PC-3 (cell line): ENCODE results near the gene ATOSA. TPM values are rescaled to one million over a fixed set of nuclear protein-coding genes. Genes with fewer than 3 reads are reported as not detected.

ENCODE experiments used
- ATAC-seq: fragments of 200-7000 bp; cut with Tn5 transposase; 2 replicates; pipeline ENCODE4 v1.9.1; 2020; ENCODE audit warnings: mild to moderate bottlenecking, moderate library complexity
- BruUV-seq: library from RNA; stranded (reverse); fragments of 400-500 nt; replicated peaks from 2 replicates; lab custom pipeline; 2021; lab: Mats Ljungman, UMichigan
- CTCF ChIA-PET: fragments of 300-600 bp; sonication (Branson Sonifier 250); formaldehyde crosslinking; loops from one replicate; lab custom pipeline; 2022; ENCODE audit warnings: antibody characterized with exemption; lab: Charles Lee
- POLR2A ChIA-PET: fragments of 300-600 bp; sonication (Branson Sonifier 250); formaldehyde crosslinking; loops from one replicate; lab custom pipeline; 2022; ENCODE audit warnings: antibody characterized with exemption; ENCODE audit not compliant: unreplicated experiment; lab: Charles Lee
- DNase-seq: peaks from one replicate; pipeline ENCODE4 v3.0.0-alpha.2; 2015
- H2AFZ ChIP-seq: fragments of 300-600 bp; sonication (generic); 2 replicates; pipeline ENCODE4 v1.6.0; 2016; ENCODE audit warnings: antibody characterized with exemption, low read length
- H3F3A ChIP-seq: fragments of 300-600 bp; sonication (generic); one replicate; pipeline ENCODE4 v1.6.0; 2017; ENCODE audit warnings: antibody characterized with exemption, low read length, control low read depth, mild to moderate bottlenecking; ENCODE audit not compliant: unreplicated experiment
- H3K27ac ChIP-seq: fragments of 300-600 bp; sonication (generic); 2 replicates; pipeline ENCODE4 v1.5.1; 2016; ENCODE audit warnings: mild to moderate bottlenecking, low read length
- H3K27me3 ChIP-seq: fragments of 300-600 bp; sonication (generic); 2 replicates; pipeline ENCODE4 v1.6.1; 2016; ENCODE audit warnings: low read length, mixed read lengths
- H3K36me3 ChIP-seq: fragments of 300-600 bp; sonication (generic); 2 replicates; pipeline ENCODE4 v1.6.1; 2016; ENCODE audit warnings: low read depth, mixed run types, low read length, mixed read lengths
- H3K4me1 ChIP-seq: fragments of 300-600 bp; sonication (generic); 2 replicates; pipeline ENCODE4 v1.5.1; 2016; ENCODE audit warnings: low read length; ENCODE audit not compliant: insufficient read depth
- H3K4me2 ChIP-seq: fragments of 300-600 bp; sonication (generic); 2 replicates; pipeline ENCODE4 v1.6.0; 2016; ENCODE audit warnings: low read length
- H3K4me3 ChIP-seq: fragments of 300-600 bp; sonication (generic); 2 replicates; pipeline ENCODE4 v1.5.1; 2016; ENCODE audit warnings: mild to moderate bottlenecking, low read length, mixed read lengths
- H3K79me2 ChIP-seq: fragments of 300-600 bp; sonication (generic); 2 replicates; pipeline ENCODE4 v1.6.1; 2017; ENCODE audit warnings: low read length, mixed read lengths
- H3K9ac ChIP-seq: fragments of 300-600 bp; sonication (generic); 2 replicates; pipeline ENCODE4 v1.6.0; 2016; ENCODE audit warnings: mild to moderate bottlenecking, low read length
- H3K9me2 ChIP-seq: fragments of 300-600 bp; sonication (generic); replicated peaks from 2 replicates; pipeline ENCODE4 v1.6.1; 2016; ENCODE audit warnings: mixed run types, low read length, mixed read lengths
- H3K9me3 ChIP-seq: fragments of 300-600 bp; sonication (generic); 2 replicates; pipeline ENCODE4 v1.6.1; 2016; ENCODE audit warnings: low read length, mixed read lengths
- H4K20me1 ChIP-seq: fragments of 300-600 bp; sonication (generic); 2 replicates; pipeline ENCODE4 v1.6.1; 2016; ENCODE audit warnings: low read length, mixed read lengths
- CTCF ChIP-seq: fragments of 300-600 bp; sonication (generic); conservative IDR thresholded peaks from 2 replicates; pipeline ENCODE4 v1.5.1; 2017; ENCODE audit warnings: antibody characterized with exemption, low read depth, mild to moderate bottlenecking, low read length
- EZH2 ChIP-seq: fragments of 300-600 bp; sonication (generic); IDR thresholded peaks from one replicate; pipeline ENCODE4 v1.6.1; 2017; ENCODE audit warnings: antibody characterized with exemption, mild to moderate bottlenecking, low read length; ENCODE audit not compliant: unreplicated experiment
- EZH2phosphoT487 ChIP-seq: fragments of 300-600 bp; sonication (generic); IDR thresholded peaks from 2 replicates; pipeline ENCODE4 v1.6.1; 2018; ENCODE audit warnings: mild to moderate bottlenecking, antibody characterized with exemption, low read length, borderline replicate concordance
- intact Hi-C: fragments of 100-400 bp; cut with micrococcal nuclease; formaldehyde crosslinking; loops from 2 replicates; pipeline ENCODE4 v1.9.0; 2023
- total RNA-seq: library from RNA; depleted of rRNA; stranded (reverse); fragments of >200 nt; gene quantifications from 2 replicates; pipeline ENCODE4 v1.2.3, GENCODE V29; 2014

The ATOSA gene
- total RNA-seq, 1 experiment from 2014 or later, result 8.7 TPM

- DNase-seq, result no peak
- H2AFZ ChIP-seq, result no peak overlapping the region
- no peaks in the 10 kb centered on the region for H3F3A ChIP-seq
- H3K9me3 ChIP-seq, result no peaks in the 10 kb centered on the region
- ChIA-PET POLR2A (no interaction called here), CTCF (no interaction called here)
- intact Hi-C loops, result no loop called here
- no peaks in the 10 kb centered on the region for H3K79me2 ChIP-seq
- no peaks in the 10 kb centered on the region for H3K4me1 ChIP-seq
- no peak for ATAC-seq
- H3K4me2 ChIP-seq, result no peak overlapping the region
- H3K9me2 ChIP-seq, result no peaks in the 10 kb centered on the region
- no peaks in the 10 kb centered on the region for H4K20me1 ChIP-seq
- BruUV-seq, result no TSS peak
- H3K9ac ChIP-seq, result no peak overlapping the region
- H3K27me3 ChIP-seq, result no peaks in the 10 kb centered on the region
- TF ChIP-seq CTCF, result no peak
- TF ChIP-seq EZH2, result no peak
- TF ChIP-seq EZH2phosphoT487, result no peak
- no peaks in the 10 kb centered on the region for H3K36me3 ChIP-seq
- no peak overlapping the region for H3K27ac ChIP-seq
- H3K4me3 ChIP-seq, result no peak overlapping the region
Measured at GRCh38 chr15:52699457-52699856, 20.3 kb upstream of the ATOSA start.

- ChIA-PET CTCF (no interaction called here), POLR2A (no interaction called here)
- Histone ChIP-seq H2AFZ (no peak overlapping the region), H3K36me3 (no peaks in the 10 kb centered on the region), H3K79me2 (no peaks in the 10 kb centered on the region), H3K9me2 (no peaks in the 10 kb centered on the region), H3K27ac (no peak overlapping the region), H3K4me2 (no peak overlapping the region), H3K9me3 (no peaks in the 10 kb centered on the region), H3K4me1 (no peaks in the 10 kb centered on the region), H3K9ac (no peak overlapping the region), H3F3A (no peaks in the 10 kb centered on the region), H3K27me3 (no peaks in the 10 kb centered on the region), H3K4me3 (no peak overlapping the region), H4K20me1 (no peaks in the 10 kb centered on the region)
- DNase-seq (peak; percentile 12), ATAC-seq (peak; percentile 60)
- TF ChIP-seq EZH2phosphoT487, result no peak
- intact Hi-C loops, result no loop called here
- no TSS peak for BruUV-seq
Measured at GRCh38 chr15:52698514-52698913, 19.3 kb upstream of the ATOSA start.

GRCh38 chr15:52697051-52697450 lies 17.9 kb upstream of the ATOSA start:
- no peak overlapping the region for H3K4me2 ChIP-seq
- TF ChIP-seq EZH2 (no peak), EZH2phosphoT487 (no peak), CTCF (no peak)
- BruUV-seq, result no TSS peak
- no peak for ATAC-seq
- H3K4me1 ChIP-seq, result no peaks in the 10 kb centered on the region
- intact Hi-C loops, result no loop called here
- H3K27ac ChIP-seq, result no peak overlapping the region
- CTCF ChIA-PET, result no interaction called here
- no peaks in the 10 kb centered on the region for H3K9me3 ChIP-seq
- no peak overlapping the region for H3K4me3 ChIP-seq
- H3K27me3 ChIP-seq, result no peaks in the 10 kb centered on the region
- no peak for DNase-seq
- no peaks in the 10 kb centered on the region for H4K20me1 ChIP-seq
- no peaks in the 10 kb centered on the region for H3K36me3 ChIP-seq
- POLR2A ChIA-PET, result no interaction called here
- H3K9me2 ChIP-seq, result no peaks in the 10 kb centered on the region
- no peak overlapping the region for H2AFZ ChIP-seq
- H3F3A ChIP-seq, result no peaks in the 10 kb centered on the region
- no peak overlapping the region for H3K9ac ChIP-seq
- H3K79me2 ChIP-seq, result no peaks in the 10 kb centered on the region
